ENCODE data around the gene AGAP1.

The AGAP1 gene

GRCh38 chr2:235493775-235494715 lies at the start of gene AGAP1:
Gene AGAP1 (plus strand): TSS chr2:235494043.
- in situ Hi-C loops (cut with HindIII; ENCODE audit: low sequenced_read_pairs), result no loop called here

GRCh38 chr2:235444101-235444597 lies 49.7 kb upstream of the AGAP1 start:
- in situ Hi-C loops (cut with HindIII; ENCODE audit: low sequenced_read_pairs), result no loop called here

- in situ Hi-C loops (cut with HindIII; ENCODE audit: low sequenced_read_pairs), result no loop called here
Measured at GRCh38 chr2:235445116-235445515, 48.7 kb upstream of the AGAP1 start.

GRCh38 chr2:235446082-235446481 lies 47.8 kb upstream of the AGAP1 start:
- in situ Hi-C loops (cut with HindIII; ENCODE audit: low sequenced_read_pairs), result no loop called here

GRCh38 chr2:235447210-235447609 lies 46.6 kb upstream of the AGAP1 start:
- in situ Hi-C loops (cut with HindIII; ENCODE audit: low sequenced_read_pairs), result no loop called here

GRCh38 chr2:235449568-235449967 lies 44.3 kb upstream of the AGAP1 start:
- in situ Hi-C loops (cut with HindIII; ENCODE audit: low sequenced_read_pairs), result no loop called here

- in situ Hi-C loops (cut with HindIII; ENCODE audit: low sequenced_read_pairs), result no loop called here
Measured at GRCh38 chr2:235453605-235454151, 40.2 kb upstream of the AGAP1 start.

- in situ Hi-C loops (cut with HindIII; ENCODE audit: low sequenced_read_pairs), result no loop called here
Measured at GRCh38 chr2:235458839-235459273, 35.0 kb upstream of the AGAP1 start.

GRCh38 chr2:235460548-235461047 lies 33.2 kb upstream of the AGAP1 start:
- in situ Hi-C loops (cut with HindIII; ENCODE audit: low sequenced_read_pairs), result no loop called here

GRCh38 chr2:235461763-235462414 lies 32.0 kb upstream of the AGAP1 start:
- in situ Hi-C loops (cut with HindIII; ENCODE audit: low sequenced_read_pairs), result no loop called here

GRCh38 chr2:235462415-235462790 lies 31.4 kb upstream of the AGAP1 start:
- in situ Hi-C loops (cut with HindIII; ENCODE audit: low sequenced_read_pairs), result no loop called here

GRCh38 chr2:235463893-235464292 lies 29.9 kb upstream of the AGAP1 start:
- in situ Hi-C loops (cut with HindIII; ENCODE audit: low sequenced_read_pairs), result no loop called here

GRCh38 chr2:235467588-235467987 lies 26.3 kb upstream of the AGAP1 start:
- in situ Hi-C loops (cut with HindIII; ENCODE audit: low sequenced_read_pairs), result no loop called here

- in situ Hi-C loops (cut with HindIII; ENCODE audit: low sequenced_read_pairs), result no loop called here
Measured at GRCh38 chr2:235468978-235469655, 24.7 kb upstream of the AGAP1 start.

GRCh38 chr2:235471186-235471747 lies 22.6 kb upstream of the AGAP1 start:
- in situ Hi-C loops (cut with HindIII; ENCODE audit: low sequenced_read_pairs), result no loop called here

- in situ Hi-C loops (cut with HindIII; ENCODE audit: low sequenced_read_pairs), result no loop called here
Measured at GRCh38 chr2:235472443-235472842, 21.4 kb upstream of the AGAP1 start.

- in situ Hi-C loops (cut with HindIII; ENCODE audit: low sequenced_read_pairs), result no loop called here
Measured at GRCh38 chr2:235478609-235479008, 15.2 kb upstream of the AGAP1 start.

- in situ Hi-C loops (cut with HindIII; ENCODE audit: low sequenced_read_pairs), result no loop called here
Measured at GRCh38 chr2:235479604-235480003, 14.2 kb upstream of the AGAP1 start.

GRCh38 chr2:235480614-235481013 lies 13.2 kb upstream of the AGAP1 start:
- in situ Hi-C loops (cut with HindIII; ENCODE audit: low sequenced_read_pairs), result no loop called here

- in situ Hi-C loops (cut with HindIII; ENCODE audit: low sequenced_read_pairs), result no loop called here
Measured at GRCh38 chr2:235483313-235483712, 10.5 kb upstream of the AGAP1 start.

- in situ Hi-C loops (cut with HindIII; ENCODE audit: low sequenced_read_pairs), result no loop called here
Measured at GRCh38 chr2:235485362-235485761, 8.5 kb upstream of the AGAP1 start.

Data from DLD1 (cell line).